Fibroblast of gingiva (primary cell): Measurements from ENCODE around the gene CTLA4.
"Not testable (repeated sequence)": the region's sequence is repeated elsewhere in the genome, so short reads cannot be mapped to it uniquely, and the experiment has no call there.

Experiments
- DNase-seq: peaks from one replicate; pipeline ENCODE4 v3.0.0-alpha.2; 2011; ENCODE audit warnings: low read depth

CTLA4 gene

DNA sequence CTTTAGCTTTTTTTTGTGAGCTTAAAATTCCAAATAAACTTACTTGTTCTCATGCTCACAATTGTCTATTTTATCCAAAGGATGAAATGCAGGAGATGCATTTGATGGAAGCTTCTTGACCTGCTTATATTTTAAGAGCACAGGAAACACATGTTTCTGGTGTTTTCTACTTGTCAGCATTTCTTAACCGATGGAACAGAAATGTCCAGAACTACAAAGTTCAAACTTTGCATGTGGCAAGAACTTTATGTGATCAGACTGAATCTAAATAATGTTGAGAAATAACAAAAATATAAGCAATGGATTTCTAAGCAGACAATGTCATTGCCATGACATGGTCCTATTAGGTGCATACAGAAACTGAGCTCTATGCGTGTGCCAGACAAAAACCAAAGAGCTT lies 9.9 kb upstream of the CTLA4 start:
- DNase-seq = no peak

DNA sequence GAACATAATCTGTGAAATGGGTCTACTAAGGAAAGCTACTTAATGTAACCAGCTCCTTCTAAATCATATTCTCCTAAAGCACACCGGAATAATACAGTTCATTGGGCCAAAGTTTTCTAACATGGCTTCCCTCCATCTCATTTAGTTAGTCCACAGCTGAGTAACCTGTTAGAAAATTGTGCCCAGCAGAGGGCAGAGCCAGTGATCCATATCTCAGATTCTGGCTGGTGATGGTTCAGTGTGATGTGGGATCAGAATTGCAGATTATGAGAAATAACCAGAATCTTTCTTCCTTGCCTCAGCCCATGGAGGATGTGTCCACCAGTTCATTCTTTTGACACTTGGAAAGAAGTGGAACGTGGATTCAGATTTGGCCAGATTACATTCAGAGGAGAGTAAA lies 9.4 kb upstream of the CTLA4 start:
- no peak for DNase-seq

DNA sequence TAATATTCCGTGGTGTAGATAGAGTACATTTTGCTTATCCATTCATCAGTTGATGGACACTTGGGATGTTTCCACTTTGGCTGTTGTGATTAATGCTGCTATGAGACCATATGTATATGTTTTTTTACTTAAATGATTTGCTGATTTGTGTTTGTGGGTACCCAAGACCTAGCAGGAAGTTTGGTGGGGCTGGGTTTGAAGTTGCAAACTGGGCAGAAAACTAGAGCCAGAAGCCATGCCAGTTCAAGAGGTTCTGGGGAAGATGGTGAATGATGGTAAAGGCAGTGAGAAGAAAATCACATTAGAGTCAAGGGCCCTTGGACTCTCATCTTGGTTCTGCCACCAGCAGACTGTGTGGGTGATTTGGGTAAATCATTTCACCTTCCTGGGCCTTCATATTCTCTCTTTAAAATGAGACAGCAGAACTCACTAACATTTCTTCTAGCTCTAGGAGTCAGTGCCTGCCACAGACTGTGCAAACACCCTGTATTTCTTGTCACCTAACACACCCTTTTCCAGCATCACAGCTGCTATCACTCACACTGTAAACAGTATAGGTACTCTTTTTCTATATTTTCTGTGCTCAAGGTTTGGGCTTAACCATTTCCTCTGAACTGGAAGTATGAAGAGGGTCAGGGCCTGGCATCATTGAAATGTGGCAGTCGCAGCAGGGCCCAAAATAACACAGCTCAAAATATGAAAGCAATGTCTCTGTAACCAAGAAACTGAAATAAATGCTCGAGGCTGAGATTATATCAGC lies 8.4 kb upstream of the CTLA4 start:
- DNase-seq = no peak

DNA sequence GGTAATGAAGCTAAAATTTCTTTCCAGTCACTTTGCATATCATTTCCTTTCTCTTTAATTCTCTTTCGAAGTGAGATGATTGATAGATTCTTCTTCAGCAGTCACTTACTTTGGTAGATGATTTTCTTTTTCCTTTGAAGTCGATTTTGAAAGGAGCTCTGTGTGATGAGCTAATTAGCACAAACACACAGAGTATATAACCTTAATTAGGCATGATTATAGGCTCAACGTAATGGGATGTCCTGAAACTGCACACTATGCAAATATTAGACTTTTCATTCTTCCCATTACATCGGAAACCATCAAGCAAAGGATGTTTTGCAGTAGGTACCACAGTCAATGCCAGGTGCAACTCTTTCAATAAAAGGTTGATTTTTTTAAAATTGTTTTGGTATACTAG lies 6.4 kb upstream of the CTLA4 start:
- no peak for DNase-seq

DNA sequence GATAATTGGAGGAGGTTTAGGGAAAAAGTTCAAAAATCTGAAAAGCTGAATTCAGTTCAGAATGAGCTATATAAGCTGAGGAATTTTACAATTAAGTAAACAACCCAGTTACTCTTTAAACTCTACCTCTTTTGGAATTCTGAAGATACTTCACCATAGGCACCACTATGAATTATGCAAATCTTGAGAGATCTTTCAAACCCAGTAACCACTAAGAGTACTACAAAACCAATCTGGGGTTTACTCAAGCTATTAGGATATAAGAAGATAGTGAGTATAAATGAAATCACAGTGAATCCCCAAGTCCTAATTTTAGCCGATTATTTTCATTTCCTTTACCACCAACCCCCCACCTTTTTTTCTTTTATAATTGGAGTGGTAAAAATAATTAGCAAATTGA lies 6.0 kb upstream of the CTLA4 start:
- DNase-seq = no peak

DNA sequence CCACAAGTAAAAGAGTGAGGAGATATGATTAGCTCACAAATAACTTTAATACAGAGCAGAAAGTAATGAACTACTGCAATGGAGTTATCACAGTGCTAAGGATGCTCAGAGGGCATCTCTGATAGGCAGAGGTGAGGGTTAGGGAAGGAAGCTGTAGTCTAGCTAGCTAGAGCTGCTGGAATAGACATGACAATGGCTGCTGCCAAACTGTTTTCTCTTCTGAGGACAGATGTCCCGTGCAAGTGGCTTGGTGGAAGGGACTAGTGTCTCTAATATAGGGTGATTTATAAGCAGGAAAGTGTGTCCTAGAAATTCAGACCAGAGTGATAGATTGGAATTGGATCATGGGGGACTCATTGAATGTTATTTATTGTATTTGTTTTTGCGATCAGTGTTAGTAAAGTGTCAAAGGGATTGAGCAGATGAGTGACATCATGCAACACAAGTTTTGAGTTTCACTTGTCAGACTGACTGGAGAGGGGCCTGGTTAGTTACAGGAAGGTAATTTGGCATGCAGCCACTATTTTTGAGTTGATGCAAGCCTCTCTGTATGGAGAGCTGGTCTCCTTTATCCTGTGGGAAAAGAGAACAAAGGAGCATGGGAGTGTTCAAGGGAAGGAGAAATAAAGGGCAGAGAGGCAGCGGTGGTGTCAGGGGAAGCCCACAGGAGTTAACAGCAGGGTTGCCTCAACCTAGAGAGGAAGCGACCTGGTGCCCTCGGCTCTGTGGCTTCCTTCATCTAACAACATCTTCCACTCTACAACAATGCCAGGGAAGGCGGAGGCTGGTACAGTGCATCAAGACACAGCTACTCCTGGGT lies 1.9 kb downstream of the CTLA4 start:
- no peak for DNase-seq

DNA sequence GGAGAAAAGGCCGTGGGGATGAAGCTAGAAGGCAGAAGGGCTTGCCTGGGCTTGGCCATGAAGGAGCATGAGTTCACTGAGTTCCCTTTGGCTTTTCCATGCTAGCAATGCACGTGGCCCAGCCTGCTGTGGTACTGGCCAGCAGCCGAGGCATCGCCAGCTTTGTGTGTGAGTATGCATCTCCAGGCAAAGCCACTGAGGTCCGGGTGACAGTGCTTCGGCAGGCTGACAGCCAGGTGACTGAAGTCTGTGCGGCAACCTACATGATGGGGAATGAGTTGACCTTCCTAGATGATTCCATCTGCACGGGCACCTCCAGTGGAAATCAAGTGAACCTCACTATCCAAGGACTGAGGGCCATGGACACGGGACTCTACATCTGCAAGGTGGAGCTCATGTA lies 2.9 kb downstream of the CTLA4 start:
- DNase-seq = no peak

DNA sequence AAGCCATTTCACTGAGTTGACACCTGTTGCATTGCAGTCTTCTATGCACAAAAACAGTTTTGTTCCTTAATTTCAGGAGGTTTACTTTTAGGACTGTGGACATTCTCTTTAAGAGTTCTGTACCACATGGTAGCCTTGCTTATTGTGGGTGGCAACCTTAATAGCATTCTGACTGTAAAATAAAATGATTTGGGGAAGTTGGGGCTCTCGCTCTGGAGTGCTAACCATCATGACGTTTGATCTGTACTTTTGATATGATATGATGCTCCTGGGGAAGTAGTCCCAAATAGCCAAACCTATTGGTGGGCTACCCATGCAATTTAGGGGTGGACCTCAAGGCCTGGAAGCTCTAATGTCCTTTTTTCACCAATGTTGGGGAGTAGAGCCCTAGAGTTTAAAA lies 3.4 kb downstream of the CTLA4 start:
- DNase-seq = no peak

DNA sequence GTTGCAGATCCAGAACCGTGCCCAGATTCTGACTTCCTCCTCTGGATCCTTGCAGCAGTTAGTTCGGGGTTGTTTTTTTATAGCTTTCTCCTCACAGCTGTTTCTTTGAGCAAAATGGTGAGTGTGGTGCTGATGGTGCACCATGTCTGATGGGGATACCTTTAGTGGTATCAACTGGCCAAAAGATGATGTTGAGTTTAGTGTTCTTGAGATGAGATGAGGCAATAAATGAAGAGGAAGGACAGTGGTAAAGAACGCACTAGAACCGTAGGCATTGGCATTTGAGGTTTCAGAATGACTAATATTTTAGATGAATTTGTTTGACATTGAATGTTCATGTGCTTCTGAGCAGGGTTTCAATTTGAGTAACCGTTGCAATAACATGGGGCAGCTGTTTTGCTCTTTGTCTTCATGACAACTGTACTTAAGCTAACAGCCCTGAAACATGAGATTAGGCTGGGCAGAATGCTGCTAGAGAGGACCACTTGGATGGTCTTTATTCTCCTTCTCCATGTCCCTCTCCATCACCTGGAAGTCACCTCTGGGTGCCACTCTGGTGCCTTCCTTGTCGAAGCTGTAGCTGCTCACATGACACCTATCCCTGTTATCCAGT lies 3.9 kb downstream of the CTLA4 start:
- no peak for DNase-seq

DNA sequence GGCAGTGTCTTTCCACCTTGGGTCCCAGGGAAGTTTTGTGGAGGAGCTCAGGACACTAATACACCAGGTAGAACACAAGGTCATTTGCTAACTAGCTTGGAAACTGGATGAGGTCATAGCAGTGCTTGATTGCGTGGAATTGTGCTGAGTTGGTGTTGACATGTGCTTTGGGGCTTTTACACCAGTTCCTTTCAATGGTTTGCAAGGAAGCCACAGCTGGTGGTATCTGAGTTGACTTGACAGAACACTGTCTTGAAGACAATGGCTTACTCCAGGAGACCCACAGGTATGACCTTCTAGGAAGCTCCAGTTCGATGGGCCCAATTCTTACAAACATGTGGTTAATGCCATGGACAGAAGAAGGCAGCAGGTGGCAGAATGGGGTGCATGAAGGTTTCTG lies 5.9 kb downstream of the CTLA4 start:
- no peak for DNase-seq

DNA sequence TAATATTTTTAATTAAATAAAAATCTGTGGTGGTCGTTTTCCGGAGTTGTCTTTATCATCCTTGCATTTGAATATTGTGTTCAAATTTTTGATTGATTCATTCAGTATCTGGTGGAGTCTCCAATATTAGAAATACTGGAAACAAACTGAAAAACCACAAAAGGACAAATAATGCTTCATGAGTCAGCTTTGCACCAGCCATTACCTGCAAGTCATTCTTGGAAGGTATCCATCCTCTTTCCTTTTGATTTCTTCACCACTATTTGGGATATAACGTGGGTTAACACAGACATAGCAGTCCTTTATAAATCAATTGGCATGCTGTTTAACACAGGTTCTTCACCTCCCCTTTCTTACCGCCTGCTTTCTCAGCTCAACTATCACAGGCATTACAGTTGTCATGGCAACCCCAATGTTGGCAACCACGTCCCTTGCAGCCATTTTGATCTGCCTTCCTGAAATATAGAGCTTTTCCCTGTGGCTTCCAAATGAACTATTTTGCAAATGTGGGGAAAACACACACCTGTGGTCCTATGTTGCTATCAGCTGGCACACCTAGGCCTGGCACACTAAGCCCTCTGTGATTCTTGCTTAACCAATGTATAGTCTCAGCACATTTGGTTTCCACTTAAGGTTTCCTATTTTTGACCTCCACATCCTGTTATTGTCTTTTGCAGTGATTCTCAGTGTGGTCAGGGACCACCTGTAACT lies 6.5 kb downstream of the CTLA4 start:
- DNase-seq = no peak

DNA sequence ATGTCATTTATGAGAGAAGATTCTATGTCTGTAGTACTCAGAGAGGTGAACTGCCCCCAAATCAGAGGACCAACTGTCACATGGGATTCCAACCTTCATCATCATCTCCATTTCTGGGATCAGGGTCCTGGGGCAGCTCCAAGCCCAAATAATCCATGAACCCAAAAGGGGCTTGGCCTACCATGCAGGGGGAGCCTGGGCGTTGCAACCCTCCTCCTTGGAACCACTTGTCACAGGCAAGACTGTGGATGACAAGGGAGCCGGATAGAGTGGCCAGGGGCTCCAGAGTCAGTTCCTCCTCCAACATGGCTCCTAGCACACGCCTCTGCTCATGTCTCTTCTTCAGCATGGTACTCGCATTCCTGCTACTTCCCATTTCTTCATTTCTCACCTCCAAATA lies 7.9 kb downstream of the CTLA4 start:
- no peak for DNase-seq

DNA sequence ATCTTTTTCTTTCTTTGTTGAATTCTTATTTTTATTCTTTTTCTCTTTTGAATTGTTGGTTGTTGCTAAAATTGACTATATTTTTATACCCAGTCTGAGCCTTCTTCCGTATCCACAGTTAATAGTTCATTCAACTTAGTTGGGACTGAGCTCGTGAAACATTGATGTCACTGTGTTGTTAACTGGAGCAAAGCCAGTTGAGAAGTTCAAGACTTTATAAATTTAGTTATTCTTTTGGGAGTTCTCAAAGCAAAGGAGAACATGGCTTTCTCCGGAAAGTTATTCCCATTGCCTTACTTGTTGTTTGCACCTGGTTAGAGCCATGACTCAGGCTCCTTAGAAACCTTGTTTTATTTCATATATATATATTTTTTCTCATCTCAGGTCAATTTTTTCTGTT lies 8.8 kb downstream of the CTLA4 start:
- DNase-seq = no peak

DNA sequence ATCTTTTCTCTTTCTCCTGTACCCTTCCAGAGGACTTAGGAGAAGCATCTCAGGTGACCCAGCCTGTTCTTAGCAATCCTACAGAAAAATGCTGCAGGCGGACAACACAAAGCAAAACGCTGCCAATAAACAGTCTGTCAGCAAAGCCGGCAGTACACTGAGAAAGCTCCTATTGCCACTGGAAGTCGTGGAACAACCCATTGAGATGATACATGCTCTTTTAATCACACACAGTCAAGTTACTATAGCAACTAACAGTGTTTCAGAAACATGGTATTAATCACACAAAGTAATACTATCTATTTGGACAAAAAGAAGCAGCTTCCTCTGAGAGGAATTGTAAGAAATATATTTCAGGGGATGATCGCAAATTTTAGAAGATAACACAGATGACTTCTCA lies 10.5 kb downstream of the CTLA4 start:
- peak; percentile 40 for DNase-seq

DNA sequence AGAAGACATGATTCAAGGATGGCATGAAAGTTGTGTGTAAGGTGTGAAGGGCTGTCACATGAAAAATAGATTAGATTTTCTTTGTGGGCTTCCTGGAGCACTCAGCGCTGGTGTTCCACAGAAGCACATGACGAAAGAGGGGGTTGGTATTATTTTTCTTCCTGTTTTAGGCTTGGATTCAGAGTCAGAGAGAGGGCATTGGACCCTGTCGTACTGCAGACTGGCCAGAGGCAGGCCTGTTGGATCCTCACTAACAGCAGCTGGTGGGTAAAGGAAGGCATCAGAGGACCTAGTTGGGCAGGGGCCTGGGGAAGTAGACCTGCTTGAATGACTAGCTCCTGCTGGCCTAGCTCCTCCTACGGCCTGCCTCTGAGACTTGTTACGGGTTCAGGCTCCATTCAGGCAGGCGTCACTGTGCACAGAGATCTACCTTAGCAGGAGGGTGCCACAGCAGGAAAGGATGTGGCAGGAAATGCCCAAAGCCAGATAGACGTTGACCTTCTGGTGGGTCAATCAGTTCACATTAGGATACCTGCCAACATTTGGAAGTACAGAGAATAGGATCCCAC lies 13.1 kb downstream of the CTLA4 start:
- no peak for DNase-seq

DNA sequence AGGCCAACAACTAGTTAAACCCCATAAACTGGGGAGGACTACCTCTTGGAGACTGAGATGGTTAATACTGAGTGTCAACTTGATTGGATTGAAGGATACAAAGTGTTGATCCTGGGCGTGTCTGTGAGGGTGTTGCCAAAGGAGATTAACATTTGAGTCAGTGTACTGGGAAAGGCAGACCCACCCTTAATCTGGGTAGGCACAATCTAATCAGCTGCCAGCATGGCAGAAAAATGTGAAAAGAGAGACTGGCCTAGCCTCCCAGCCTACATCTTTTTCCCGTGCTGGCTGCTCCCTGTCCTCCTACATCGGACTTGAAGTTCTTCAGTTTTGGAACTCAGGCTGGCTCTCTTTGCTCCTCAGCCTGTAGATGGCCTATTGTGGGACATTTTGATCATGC lies 13.6 kb downstream of the CTLA4 start:
- DNase-seq = not testable (repeated sequence)

DNA sequence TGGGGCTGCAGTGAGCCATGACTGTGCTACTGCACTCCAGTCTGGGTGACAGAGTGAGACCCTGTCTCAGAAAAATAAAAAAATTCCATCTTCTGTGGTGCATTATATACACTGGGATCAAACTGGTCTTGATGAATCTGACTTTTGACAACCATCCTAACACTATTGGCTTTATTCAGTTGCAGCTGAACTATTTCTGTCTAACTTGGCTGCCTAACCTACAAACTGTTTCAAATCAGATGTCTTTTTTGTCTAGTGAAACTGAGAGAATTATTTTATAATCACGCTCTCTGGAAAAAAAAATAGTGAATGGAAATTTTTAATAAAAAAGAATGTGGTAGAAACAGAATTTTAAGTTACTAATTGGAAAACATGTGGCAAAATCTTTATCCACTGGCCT lies 15.0 kb downstream of the CTLA4 start:
- DNase-seq = no peak

DNA sequence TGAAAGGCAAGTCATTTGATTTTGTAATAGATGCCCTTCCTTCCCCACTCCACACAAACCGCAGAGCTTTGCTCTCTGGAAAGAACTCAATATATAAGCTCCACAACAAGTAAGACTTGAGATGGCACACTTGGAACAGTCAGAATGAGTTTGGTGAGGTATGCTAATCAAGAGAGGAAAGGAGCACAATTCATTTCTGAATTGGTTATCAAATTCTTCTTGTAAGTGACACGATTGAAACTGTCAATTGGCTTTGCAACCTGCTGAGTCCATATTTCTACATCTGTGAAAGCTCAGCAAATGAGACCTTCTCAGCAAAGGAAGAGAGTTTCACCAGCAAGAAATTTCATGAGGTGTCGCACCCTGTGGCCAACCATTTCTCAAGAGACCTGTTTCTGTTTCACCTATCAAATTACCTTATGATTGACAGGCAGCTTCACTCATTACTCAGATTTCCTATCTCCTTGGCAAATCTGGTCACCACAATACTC lies 19.1 kb downstream of the CTLA4 start:
- no peak for DNase-seq

DNA sequence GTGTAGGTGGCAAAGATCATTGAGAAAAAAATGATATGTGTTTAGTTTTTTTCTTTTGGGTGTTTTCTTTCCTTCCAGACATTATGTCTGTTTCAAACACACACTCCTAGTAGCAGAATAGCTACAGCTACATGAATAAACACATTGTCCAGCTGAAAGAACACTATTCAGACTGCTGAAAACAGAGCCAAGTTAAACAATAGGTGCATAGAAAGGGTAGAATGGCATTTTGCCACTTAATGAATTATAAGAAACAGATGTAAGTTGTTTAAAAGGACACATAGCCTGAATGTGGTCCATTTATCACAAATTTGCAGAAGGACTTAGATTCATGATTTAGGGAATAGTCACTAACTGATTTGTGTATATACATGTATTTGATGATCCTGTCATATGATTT lies 20.1 kb downstream of the CTLA4 start:
- DNase-seq = no peak

DNA sequence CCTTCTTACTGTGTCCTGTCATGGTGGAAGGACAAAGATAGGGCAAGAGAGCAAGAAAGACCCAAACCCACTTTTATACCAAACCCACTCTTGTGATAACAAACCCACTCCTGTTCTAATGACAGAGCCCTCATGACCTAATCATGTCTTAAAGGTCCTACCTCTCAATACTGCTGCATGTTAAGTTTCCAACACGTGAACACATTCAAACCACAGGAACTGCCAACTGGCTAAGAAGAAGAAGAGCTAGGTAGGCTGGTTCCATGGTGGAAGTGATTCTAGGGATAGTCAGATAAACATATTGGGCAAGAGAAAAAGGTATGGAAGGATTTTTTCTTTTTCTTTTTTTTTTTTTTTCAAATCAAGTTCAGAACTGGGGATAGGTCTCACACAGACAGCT lies 22.0 kb downstream of the CTLA4 start:
- DNase-seq = no peak

DNA sequence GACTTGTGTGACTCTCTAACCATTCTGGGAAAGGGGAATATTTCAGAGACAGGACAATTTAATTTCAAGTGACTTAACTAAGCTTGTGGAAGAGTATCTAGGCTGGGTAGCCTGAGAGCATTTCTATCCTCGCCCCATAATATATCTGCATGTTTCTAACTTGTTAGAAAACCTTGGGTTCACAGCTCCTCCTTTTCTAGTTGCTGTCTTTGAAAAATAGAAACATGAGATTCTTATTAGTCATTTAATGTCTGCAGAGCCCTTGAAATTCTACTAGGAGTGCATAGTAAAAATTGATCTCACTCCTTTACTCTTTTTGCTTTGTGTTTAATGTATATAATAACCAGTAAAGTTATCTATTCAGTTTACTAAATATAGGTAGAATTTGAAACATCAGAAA lies 22.4 kb downstream of the CTLA4 start:
- DNase-seq = no peak

DNA sequence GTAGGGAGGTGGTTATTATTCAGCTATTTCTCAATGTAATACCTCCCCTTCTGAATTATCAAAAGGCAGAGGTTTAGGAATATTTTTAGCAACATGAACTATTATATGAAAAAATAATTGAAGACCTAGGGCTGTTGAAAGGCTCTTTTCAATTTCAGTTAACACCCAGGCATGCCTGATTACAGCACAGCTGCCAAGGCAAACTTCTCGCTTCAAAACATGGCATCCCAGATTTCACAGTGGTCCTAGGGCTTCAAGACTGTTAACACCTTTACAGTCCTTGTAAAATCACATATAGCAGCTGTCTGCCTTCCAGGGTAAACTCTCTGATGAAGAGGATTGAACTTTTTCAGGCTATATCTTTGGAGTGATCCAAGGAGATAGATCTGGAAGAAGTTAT lies 23.2 kb downstream of the CTLA4 start:
- no peak for DNase-seq
